DMS153 treated with DMSO at 0.1 percent for 48 hours (cell line): ENCODE data around the gene PLB1.

ENCODE experiments used
- DNase-seq: peaks from one replicate; lab custom pipeline; 2025; ENCODE audit not compliant: unreplicated experiment; lab: John Stamatoyannopoulos, UW

The PLB1 gene

GRCh38 chr2:28639836-28640235 lies 144.0 kb downstream of the PLB1 start:
- DNase-seq: no peak

GRCh38 chr2:28640260-28640907 lies 144.5 kb downstream of the PLB1 start:
- no peak for DNase-seq

GRCh38 chr2:28640908-28641300 lies 145.0 kb downstream of the PLB1 start:
- DNase-seq: no peak

GRCh38 chr2:28642796-28643195 lies 146.9 kb downstream of the PLB1 start:
- no peak for DNase-seq

- no peak for DNase-seq
Measured at GRCh38 chr2:28643327-28643726, 147.5 kb downstream of the PLB1 start.

GRCh38 chr2:28643911-28644334 lies 148.1 kb downstream of the PLB1 start:
- no peak for DNase-seq

- DNase-seq: no peak
Measured at GRCh38 chr2:28644760-28645159, 148.9 kb downstream of the PLB1 start.

- DNase-seq: no peak
Measured at GRCh38 chr2:28645553-28645952, 149.7 kb downstream of the PLB1 start.

GRCh38 chr2:28647682-28648081 lies 151.8 kb downstream of the PLB1 start:
- DNase-seq: no peak

GRCh38 chr2:28648147-28648546 lies 152.3 kb downstream of the PLB1 start:
- DNase-seq: no peak

- no peak for DNase-seq
Measured at GRCh38 chr2:28648671-28649395, 153.0 kb downstream of the PLB1 start.

GRCh38 chr2:28649481-28650265 lies 153.8 kb downstream of the PLB1 start:
- DNase-seq: no peak

GRCh38 chr2:28650266-28650584 lies 154.4 kb downstream of the PLB1 start:
- no peak for DNase-seq

- no peak for DNase-seq
Measured at GRCh38 chr2:28652217-28652616, 156.4 kb downstream of the PLB1 start.

GRCh38 chr2:28653892-28654662 lies 158.2 kb downstream of the PLB1 start:
- no peak for DNase-seq

- DNase-seq: no peak
Measured at GRCh38 chr2:28654663-28655320, 158.9 kb downstream of the PLB1 start.

- no peak for DNase-seq
Measured at GRCh38 chr2:28656937-28657615, 161.2 kb downstream of the PLB1 start.

GRCh38 chr2:28658369-28658768 lies 162.5 kb downstream of the PLB1 start:
- no peak for DNase-seq

- DNase-seq: no peak
Measured at GRCh38 chr2:28659127-28659526, 163.3 kb downstream of the PLB1 start.

GRCh38 chr2:28661589-28662001 lies 165.7 kb downstream of the PLB1 start:
- no peak for DNase-seq
